SK-N-MC (cell line): ENCODE results near the gene ZNF438.

Experiments
- EZH2 ChIP-seq: fragments of 200-600 bp; sonication (generic); IDR thresholded peaks from one replicate; pipeline ENCODE4 v1.6.1; 2017; ENCODE audit warnings: antibody characterized with exemption
- FOXP2 ChIP-seq: optimal IDR thresholded peaks from 2 replicates; pipeline ENCODE3; 2011; ENCODE audit warnings: mild to moderate bottlenecking, moderate library complexity; ENCODE audit not compliant: insufficient read depth; ENCODE audit errors: extremely low read length, control extremely low read depth
- POLR2AphosphoS5 ChIP-seq: IDR thresholded peaks from 2 replicates; pipeline ENCODE4 v1.6.1; 2012; ENCODE audit warnings: mild to moderate bottlenecking, low read depth, low read length, borderline replicate concordance

- no peak for TF ChIP-seq POLR2AphosphoS5
- TF ChIP-seq EZH2: no peak
- no peak for TF ChIP-seq FOXP2
Measured at GRCh38 chr10:30999070-30999712, 32.5 kb downstream of the ZNF438 start.
